Neutrophil (primary cell): ENCODE data around the gene RPAIN.

Experiments
- H3K27ac ChIP-seq: fragments of 200-600 bp; sonication (generic); 2 replicates; pipeline ENCODE4 v1.5.1; 2016; ENCODE audit warnings: mild to moderate bottlenecking, moderate library complexity
- H3K27me3 ChIP-seq: fragments of 200-600 bp; sonication (generic); 2 replicates; pipeline ENCODE4 v1.6.0; 2016; ENCODE audit warnings: mild to moderate bottlenecking
- H3K36me3 ChIP-seq: fragments of 200-600 bp; sonication (generic); 2 replicates; pipeline ENCODE4 v1.5.1; 2017
- H3K4me1 ChIP-seq, 2 experiments: fragments of 200-600 bp in 1 of 2; sonication (generic) in 1 of 2; 1 replicate in 1 of 2; 2 replicates in 1 of 2; pipeline versions ENCODE4 v1.5.1 to v1.6.1; 2013 to 2016; ENCODE audit warnings: low read depth in 1 of 2, low read length in 1 of 2, mild to moderate bottlenecking in 1 of 2, moderate library complexity in 1 of 2; ENCODE audit not compliant: control insufficient read depth in 1 of 2, insufficient read depth in 1 of 2
- H3K4me3 ChIP-seq, 2 experiments: fragments of 200-600 bp in 1 of 2; sonication (generic) in 1 of 2; 1 replicate in 1 of 2; 2 replicates in 1 of 2; pipeline ENCODE4 v1.5.1; 2013 to 2016; ENCODE audit warnings: low read depth in 1 of 2, low read length in 1 of 2, mild to moderate bottlenecking in 1 of 2, moderate library complexity in 1 of 2
- H3K9me3 ChIP-seq: fragments of 200-600 bp; sonication (generic); 2 replicates; pipeline ENCODE4 v1.5.1; 2016
- CTCF ChIP-seq: fragments of 200-600 bp; sonication (generic); IDR thresholded peaks from 2 replicates; pipeline ENCODE4 v1.5.1; 2016; ENCODE audit warnings: antibody characterized with exemption

The RPAIN gene

GRCh38 chr17:5380491-5381135 lies 39.4 kb upstream of the RPAIN start:
- TF ChIP-seq CTCF = no peak
- Histone ChIP-seq H3K27me3 (no peaks in the 10 kb centered on the region), H3K4me3 (no peak overlapping the region), H3K27ac (no peak overlapping the region), H3K36me3 (peaks cover 99% of the 10 kb centered on the region), H3K9me3 (no peaks in the 10 kb centered on the region), H3K4me1 (no peaks in the 10 kb centered on the region)

GRCh38 chr17:5381542-5381941 lies 38.4 kb upstream of the RPAIN start:
- Histone ChIP-seq H3K9me3 (no peaks in the 10 kb centered on the region), H3K4me1 (no peaks in the 10 kb centered on the region), H3K4me3 (no peak overlapping the region), H3K36me3 (peaks cover 99% of the 10 kb centered on the region), H3K27me3 (no peaks in the 10 kb centered on the region), H3K27ac (no peak overlapping the region)
- no peak for TF ChIP-seq CTCF

- H3K36me3 ChIP-seq = peaks cover 71% of the 10 kb centered on the region
- H3K9me3 ChIP-seq = no peaks in the 10 kb centered on the region
- no peaks in the 10 kb centered on the region for H3K4me1 ChIP-seq
- H3K4me3 ChIP-seq = no peak overlapping the region
- no peak for TF ChIP-seq CTCF
- H3K27ac ChIP-seq = no peak overlapping the region
- no peaks in the 10 kb centered on the region for H3K27me3 ChIP-seq
Observed at GRCh38 chr17:5391678-5392077, 28.3 kb upstream of the RPAIN start.

GRCh38 chr17:5396612-5397011 lies 23.4 kb upstream of the RPAIN start:
- no peak overlapping the region for H3K4me3 ChIP-seq
- no peaks in the 10 kb centered on the region for H3K9me3 ChIP-seq
- H3K27ac ChIP-seq = no peak overlapping the region
- no peak for TF ChIP-seq CTCF
- peaks cover 76% of the 10 kb centered on the region for H3K36me3 ChIP-seq
- no peaks in the 10 kb centered on the region for H3K27me3 ChIP-seq
- no peaks in the 10 kb centered on the region for H3K4me1 ChIP-seq

DNA sequence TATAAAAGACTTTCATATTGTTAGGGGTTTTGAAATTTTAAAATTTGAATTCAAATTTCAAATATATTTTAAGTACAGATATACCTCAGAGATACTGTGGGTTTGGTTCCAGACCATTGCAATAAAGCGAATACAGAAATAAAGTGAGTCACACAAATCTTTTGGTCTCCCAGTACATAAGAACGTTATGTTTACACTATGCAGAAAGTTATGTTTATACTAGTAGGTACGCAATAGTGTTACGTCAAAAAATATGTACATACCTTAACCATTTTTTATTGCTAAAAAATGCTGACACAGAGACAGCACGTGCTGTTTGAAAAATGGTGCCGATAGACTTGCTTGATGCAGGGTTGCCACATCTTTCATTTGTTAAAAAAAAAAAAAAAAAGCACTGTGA lies 20.2 kb upstream of the RPAIN start:
- Histone ChIP-seq H3K27ac (no peak overlapping the region), H3K4me1 (no peaks in the 10 kb centered on the region), H3K27me3 (no peaks in the 10 kb centered on the region), H3K9me3 (no peaks in the 10 kb centered on the region), H3K36me3 (peaks cover 81% of the 10 kb centered on the region), H3K4me3 (no peak overlapping the region)
- TF ChIP-seq CTCF = no peak
